Ureter (tissue), 1 donor: ENCODE results near the gene ELL2. TPM values are rescaled to one million over a fixed set of nuclear protein-coding genes. Genes with fewer than 3 reads are reported as not detected.
"Not testable (repeated sequence)": the region's sequence is repeated elsewhere in the genome, so short reads cannot be mapped to it uniquely, and the experiment has no call there.

Source experiments
- DNase-seq: peaks from one replicate; pipeline ENCODE4 v3.0.0-alpha.2; 2020; ENCODE audit warnings: low spot score
- total RNA-seq: library from RNA; stranded (reverse); gene quantifications from one replicate; pipeline ENCODE4 v1.2.4, GENCODE V29; 2023
- donor health status: DM: yes; HTN: yes; CAD: no.

ELL2 gene
- total RNA-seq, 1 donor from 2014 or later = 77.8 TPM

GRCh38 chr5:95907740-95908706 lies 53.6 kb downstream of the ELL2 start:
- DNase-seq = no peak

DNA sequence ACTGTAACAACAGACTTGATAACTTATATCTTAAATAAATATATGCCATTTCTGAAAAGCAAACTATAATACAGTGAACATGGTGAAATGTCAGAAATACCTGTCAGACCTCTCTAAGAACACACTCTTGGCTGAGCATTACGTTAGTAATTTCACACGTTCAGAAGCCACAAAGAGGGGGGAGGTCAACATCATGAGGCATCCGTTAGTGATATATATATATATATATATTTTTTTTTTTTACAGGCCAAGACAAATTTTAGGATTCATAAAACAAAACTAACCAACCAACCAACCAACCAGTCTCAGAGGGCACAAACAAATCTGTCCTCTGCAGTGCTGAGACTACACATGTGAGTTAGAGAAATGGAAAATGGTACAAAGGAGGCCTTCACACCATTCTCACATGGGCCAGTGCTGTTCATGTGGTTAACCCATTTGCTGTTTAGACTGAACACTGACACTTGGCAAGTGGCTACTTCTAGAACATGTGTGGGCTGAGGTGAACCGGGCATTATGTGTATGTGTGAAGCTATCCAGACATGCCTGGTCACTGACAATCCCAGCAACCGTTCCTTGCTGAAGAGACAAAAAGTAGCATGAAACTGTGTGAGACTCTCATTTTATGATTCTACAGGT lies 54.5 kb downstream of the ELL2 start:
- no peak for DNase-seq

DNA sequence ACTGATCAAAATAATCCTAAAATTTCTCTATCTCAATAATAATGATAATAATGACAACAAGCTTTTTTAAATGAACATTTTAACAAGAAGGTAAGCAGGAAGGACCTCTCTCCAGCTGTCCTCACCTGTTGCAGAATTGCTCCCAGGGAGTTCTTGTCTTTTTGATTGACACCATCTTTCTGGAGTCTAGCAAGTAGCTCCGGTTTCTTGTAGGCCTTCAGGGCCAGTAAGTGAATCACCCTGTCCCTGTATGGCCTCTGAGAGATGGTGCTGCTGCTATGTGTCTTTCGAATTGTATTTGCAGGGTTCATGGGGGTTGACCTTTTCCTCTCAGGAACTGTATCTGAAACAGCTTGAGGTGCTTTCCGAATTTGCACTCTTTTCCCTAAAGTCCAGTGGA lies 55.3 kb downstream of the ELL2 start:
- not testable (repeated sequence) for DNase-seq

GRCh38 chr5:95904827-95905226 lies 56.8 kb downstream of the ELL2 start:
- DNase-seq = no peak

GRCh38 chr5:95903838-95904237 lies 57.8 kb downstream of the ELL2 start:
- DNase-seq = no peak

DNA sequence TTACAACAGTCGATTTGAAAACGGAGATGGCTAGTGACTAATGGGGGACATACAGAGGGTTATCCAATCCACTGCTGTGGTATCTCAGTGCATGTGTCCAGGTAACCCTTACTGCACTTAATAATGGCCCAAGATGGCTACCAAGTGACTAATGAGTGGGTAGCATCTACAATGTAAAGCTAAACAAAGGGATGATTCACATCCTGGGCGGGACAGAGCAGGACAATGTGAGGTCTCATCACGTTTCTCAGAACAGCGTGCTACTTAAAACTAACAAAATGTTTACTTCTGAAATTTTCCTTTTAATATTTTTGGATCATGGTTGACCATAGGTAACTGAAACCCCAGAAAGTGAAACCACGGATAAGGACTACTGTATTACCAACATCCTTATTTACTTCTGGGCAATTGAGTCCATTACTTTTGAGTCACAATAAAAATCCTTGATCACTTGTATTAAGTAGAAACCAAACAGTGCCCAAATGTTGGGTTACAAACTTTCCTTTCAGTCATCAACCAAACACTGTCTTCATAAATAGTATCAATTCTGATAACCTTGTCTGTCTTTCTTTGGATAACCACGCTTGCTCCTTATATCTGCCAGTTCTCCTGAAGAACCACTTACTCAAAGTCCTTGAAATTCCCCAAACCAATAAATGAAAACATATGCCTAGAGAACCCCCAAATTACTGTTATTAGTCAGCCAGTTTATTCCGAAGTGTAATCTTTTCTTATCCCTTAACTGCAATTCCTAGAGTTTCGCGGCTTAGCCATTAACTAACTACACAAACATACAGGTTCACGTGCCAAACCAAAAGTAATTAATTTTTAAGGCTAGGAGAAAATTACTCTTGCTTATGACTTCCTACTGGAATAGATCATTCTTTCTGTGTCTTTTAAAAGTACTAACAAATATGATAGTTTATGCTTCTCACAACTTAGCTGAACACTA lies 59.7 kb downstream of the ELL2 start:
- no peak for DNase-seq

- no peak for DNase-seq
These were observed 61.2 kb downstream of the ELL2 start for GRCh38 chr5:95900383-95900958.

DNA sequence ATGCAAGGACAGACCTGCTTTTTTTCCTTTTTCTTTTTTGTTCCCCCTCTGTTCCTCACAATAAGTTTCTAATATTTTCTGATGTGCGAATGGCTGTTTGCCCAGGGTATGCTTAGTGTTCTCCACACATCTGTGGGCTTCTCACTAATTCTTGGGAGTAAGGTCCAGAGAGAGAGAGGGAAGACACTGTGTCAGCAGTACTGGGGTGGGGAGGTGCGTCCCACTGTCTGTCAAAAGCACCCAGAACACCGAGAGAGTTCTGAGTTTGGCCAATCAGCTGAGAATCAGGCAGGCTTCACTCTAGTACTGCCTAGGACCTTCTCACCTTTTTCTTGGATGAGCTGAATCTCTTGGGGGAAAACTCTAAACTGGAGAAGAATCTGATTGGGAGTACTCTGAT lies 61.8 kb downstream of the ELL2 start:
- no peak for DNase-seq

GRCh38 chr5:95899006-95899405 lies 62.6 kb downstream of the ELL2 start:
- no peak for DNase-seq

DNA sequence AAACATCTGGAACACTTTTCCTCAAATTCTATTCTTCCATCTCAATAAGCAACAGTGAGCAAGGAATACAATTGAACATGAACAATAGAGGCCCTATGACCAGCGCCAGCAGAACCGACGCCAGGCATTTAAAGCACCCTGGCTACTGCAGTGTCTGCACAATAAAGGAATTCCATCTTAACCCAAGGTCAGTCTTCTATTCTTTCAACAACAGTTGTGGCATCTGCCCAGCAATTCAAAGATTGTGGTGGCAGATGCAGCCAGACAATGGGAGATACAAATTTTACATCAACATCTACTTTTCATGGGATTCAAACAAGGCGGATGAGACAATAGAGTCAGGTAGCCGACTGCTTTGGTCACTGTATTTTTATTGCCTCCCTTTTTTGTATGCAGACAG lies 65.9 kb downstream of the ELL2 start:
- no peak for DNase-seq

GRCh38 chr5:95895251-95895650 lies 66.4 kb downstream of the ELL2 start:
- DNase-seq = no peak

GRCh38 chr5:95892784-95893354 lies 68.8 kb downstream of the ELL2 start:
- no peak for DNase-seq

GRCh38 chr5:95891499-95891898 lies 70.2 kb downstream of the ELL2 start:
- no peak for DNase-seq

- DNase-seq = no peak
These were observed 72.6 kb downstream of the ELL2 start for GRCh38 chr5:95889076-95889475.

DNA sequence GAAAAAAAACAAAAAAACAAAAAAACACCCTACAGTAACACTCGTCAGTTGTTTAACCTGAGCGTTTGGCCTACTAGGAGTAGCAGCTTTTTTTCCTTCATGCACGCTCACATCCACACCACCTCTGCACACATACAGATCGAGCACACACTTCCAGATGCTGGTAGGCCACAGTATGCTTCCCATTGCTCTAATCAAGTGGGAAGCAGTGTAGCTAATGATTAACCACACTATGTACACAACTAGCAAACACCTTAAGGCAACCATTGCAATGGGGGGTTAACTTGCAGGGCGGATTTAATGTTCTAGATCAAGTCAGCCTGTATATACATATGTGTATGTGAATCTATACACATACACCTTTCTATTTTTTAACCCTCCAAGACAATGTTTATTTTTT lies 73.7 kb downstream of the ELL2 start:
- no peak for DNase-seq

DNA sequence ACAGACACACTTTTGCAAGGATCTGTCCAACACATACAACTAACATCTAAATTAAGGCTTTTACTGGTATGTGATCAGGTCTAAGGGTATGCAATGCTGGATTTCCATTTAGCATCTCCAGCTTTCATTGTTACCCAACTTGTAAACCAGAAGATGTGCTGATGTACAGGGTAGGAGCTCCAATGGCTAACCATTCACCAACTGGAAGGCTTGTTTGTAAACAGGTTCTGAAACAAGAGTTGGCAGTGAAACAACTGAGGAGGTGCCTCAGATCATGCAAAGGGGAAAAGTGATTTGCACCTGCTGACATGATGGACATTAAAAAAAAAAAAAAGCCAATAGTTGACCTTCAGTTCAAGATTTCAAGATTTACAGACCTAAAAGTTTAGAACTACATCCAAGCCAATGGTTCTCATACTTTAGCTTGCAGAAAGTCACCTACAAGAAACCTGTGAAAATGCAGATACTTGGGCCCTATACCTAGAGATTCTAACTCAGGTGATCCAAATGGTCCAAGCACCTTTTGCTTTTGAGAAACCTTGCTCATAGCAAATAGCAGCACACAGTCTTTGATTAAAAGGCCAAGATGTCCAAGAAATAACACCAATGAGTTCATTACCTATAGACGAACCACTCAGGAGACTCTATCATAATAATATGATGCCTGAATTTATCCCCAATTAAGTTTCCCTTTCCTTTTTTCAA lies 75.2 kb downstream of the ELL2 start:
- DNase-seq = no peak

- no peak for DNase-seq
These were observed 77.1 kb downstream of the ELL2 start for GRCh38 chr5:95884511-95884910.

DNA sequence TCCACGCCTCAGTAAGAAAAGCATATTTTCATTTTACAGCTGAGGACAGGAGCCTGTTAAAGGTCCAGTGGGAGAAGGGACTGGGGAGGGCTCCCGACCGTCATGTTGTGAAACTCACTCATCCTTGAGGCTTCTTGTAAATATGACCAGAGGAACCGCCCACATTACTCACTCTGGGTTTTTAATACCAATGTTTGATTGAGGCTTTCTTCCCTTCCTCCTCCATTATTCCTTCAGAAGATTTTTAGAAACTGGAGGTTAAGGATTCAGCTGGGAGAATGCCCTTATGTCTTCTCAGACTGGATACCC lies 77.7 kb downstream of the ELL2 start:
- no peak for DNase-seq

GRCh38 chr5:95883185-95884016 lies 78.2 kb downstream of the ELL2 start:
- DNase-seq = no peak

DNA sequence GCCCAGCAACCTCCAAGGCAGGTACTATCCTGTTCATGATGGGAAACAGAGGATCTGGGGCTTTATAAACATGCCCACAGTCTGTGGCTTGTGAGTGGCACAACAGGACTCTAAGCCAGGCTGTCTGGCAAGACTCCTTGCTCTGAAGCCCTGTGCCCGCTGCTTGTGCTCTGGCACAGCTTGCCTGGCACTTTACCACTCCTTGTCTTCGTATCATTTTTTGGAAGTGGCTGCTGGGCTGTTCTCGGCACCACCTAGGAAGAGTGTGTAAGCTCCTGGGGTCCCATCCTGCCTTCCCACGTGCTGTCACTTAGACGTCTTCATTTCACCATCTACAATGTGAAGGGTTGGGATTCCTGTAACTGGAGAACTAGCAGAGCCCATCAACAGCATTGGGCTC lies 79.8 kb downstream of the ELL2 start:
- no peak for DNase-seq
